ENCODE data around the gene MAP7D1.

DNA sequence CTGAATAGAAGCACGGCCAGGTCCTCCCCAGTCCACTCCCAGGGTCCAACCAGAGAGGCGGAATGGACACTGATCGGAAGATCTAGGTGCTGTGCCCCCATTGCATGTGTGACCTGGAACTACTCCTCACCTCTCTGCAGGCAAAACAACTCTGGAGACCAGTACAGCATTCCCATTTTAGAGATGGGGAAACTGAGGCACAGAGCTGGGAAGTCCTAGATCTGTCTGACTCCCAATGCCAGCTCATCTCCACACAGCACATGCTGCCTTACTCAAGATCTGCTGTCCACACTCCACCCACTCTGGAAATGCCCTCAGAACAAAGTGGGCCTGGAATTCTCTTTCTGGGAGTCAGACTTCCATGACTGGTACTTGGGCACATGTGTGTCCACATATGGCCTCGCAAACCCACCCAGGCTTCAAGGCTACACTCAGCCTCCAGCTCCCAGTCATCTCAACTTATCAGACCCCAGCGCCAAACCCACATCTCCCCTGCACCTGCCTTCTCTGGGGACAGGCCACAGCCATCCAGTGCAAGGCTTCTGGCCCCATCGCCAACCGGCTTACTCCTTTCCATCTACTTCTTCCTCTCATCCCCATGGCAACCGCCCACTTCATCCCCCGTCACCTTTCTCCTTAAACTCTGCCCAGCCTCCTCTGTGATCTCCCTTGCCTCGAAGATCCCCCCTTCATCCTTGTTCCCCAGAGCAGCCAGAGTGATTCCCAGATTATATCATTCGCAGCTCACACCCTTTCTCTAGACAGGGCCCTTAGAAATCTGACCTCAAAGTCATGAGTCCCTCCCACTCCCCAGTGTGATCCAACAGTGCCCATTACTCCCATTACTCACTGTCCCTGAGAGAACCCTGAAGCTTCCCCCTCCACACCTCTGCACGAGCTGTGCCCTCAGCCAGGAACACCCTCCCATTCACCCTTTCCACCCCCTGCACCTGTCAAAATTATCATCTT, 33.6 kb upstream of the MAP7D1 start:
- TF ChIP-seq EZH2 (IDR thresholded peaks at IDR 0.05; ENCODE audit: borderline replicate concordance) (no peak), EZH2phosphoT487 (IDR thresholded peaks at IDR 0.05; ENCODE audit: low read depth, severe bottlenecking, unreplicated experiment) (no peak)
- TF ChIP-seq, protein P1, sequence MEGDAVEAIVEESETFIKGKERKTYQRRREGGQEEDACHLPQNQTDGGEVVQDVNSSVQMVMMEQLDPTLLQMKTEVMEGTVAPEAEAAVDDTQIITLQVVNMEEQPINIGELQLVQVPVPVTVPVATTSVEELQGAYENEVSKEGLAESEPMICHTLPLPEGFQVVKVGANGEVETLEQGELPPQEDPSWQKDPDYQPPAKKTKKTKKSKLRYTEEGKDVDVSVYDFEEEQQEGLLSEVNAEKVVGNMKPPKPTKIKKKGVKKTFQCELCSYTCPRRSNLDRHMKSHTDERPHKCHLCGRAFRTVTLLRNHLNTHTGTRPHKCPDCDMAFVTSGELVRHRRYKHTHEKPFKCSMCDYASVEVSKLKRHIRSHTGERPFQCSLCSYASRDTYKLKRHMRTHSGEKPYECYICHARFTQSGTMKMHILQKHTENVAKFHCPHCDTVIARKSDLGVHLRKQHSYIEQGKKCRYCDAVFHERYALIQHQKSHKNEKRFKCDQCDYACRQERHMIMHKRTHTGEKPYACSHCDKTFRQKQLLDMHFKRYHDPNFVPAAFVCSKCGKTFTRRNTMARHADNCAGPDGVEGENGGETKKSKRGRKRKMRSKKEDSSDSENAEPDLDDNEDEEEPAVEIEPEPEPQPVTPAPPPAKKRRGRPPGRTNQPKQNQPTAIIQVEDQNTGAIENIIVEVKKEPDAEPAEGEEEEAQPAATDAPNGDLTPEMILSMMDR (IDR thresholded peaks at IDR 0.05; ENCODE audit: poor library complexity), result no peak

Data from hepatocyte (in vitro differentiated cells).